Esophagus squamous epithelium (tissue), 4 donors: ENCODE measurements around the gene DOC2B.

ENCODE experiments used
- CTCF ChIP-seq, 6 experiments: fragments of 450-650 bp in 4 of 6; fragments of 200-600 bp in 2 of 6; sonication (generic) in 2 of 6; IDR thresholded peaks; one replicate each; pipeline ENCODE4 v1.5.1; 2016 to 2019; ENCODE audit warnings: antibody characterized with exemption in 6 of 6, mild to moderate bottlenecking in 4 of 6, moderate library complexity in 4 of 6
- POLR2A ChIP-seq, 4 donors: fragments of 450-650 bp; IDR thresholded peaks; one replicate each; pipeline ENCODE4 v1.6.1; 2017; ENCODE audit warnings: antibody characterized with exemption in 4 of 4, mild to moderate bottlenecking in 4 of 4, moderate library complexity in 3 of 4

- TF ChIP-seq CTCF (IDR thresholded peaks at IDR 0.05) (no peak), POLR2A (IDR thresholded peaks at IDR 0.05) (no peak)
Measured at GRCh38 chr17:162689-163088, 18.8 kb downstream of the DOC2B start.
